GM19023 (cell line): ENCODE data around the gene CACNA1S.

Source experiments
- ATAC-seq: cut with Tn5 transposase; IDR thresholded peaks from one replicate; pipeline ENCODE4 v1.9.1; 2021; ENCODE audit warnings: mild to moderate bottlenecking, moderate library complexity; ENCODE audit not compliant: unreplicated experiment

The CACNA1S gene

DNA sequence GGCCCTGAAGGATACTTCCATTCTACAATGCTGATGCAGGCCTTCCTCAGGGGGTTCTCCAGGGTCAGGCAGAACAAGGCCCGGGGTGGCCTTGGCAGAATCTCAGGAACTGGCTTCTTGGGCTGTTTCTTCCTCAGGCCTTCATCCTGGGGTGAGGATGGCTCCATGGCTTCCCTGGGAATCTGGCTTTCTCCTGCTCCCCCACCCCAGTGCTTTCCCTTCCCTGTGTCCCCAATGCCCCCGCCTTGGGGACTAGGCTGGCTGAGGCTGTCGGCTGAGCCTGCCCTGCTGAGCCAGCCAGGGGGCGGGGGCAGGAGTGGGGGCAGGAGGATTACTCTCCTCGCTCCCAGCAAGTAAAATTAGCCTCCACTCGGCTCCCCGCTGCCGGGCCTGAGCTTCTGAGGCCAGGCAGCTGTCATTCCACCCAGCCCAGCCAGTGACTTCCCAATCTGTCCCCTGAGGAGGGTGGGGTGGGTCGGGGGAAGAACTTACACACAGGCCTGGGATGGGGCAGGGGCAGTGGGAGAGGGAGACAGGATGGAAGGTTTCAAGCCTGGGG, at the start of gene CACNA1S:
Gene CACNA1S, minus strand, starts transcription at position 254 of the 559 bp plus-strand sequence. Its CDS starts 87 bp downstream, at position 167.
- ATAC-seq, result no peak

DNA sequence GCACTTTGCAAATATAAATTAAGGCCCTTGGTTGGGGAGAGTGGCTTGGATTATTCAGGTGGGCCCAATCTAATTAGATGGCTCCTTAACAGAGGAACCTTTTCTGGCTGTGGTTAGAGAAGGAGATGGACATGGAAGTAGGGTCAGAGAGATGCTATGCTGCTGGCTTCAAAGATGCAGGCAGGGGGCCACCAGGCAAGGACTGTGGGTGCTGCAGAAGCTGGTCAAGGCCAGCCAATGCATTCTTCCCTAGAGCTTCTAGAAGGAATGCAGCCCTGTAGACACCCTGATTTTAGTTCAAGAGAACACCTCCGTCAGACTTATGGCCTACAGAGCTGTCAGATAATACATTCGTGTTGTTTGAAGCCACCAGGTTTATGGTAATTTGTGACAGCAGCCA, 45.7 kb upstream of the CACNA1S start:
- no peak for ATAC-seq

DNA sequence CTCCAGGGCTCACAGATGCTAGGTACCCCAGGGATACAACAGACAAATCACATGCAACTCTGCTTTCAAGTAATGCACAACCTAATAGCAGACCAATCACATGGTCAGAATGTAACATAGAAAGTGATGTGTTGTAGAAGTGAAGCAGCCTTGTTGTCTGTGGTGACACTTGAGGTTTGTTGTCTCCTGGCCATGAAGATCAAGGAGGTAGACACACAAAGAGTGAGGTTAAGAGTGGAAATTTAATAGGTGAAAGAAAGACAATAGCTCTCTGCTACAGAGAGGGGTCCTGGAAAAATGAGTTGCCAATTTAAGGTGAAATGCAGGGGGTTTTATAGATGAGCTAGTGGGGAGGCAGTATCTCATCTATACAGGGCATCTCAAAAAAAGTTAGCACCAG, 44.6 kb upstream of the CACNA1S start:
- ATAC-seq, result no peak

DNA sequence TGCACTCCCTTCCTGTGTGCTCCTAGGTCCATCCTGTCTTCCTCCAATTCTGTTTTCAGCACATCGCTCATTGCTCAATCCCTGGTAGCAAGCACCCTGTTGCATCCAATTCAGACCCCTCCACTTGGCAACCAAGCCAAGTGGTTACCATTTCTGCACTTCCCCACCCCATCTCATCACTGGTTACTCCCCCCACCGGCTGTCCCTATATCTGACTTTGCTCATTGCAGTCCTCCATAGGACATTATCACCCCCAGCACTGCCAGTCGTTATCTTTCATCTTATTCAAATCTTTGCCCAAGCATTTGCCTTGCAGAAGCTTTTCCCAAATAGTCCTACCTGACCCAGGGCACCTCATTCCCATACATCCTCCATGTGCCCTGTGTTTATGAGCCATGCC, 44.1 kb upstream of the CACNA1S start:
- no peak for ATAC-seq

DNA sequence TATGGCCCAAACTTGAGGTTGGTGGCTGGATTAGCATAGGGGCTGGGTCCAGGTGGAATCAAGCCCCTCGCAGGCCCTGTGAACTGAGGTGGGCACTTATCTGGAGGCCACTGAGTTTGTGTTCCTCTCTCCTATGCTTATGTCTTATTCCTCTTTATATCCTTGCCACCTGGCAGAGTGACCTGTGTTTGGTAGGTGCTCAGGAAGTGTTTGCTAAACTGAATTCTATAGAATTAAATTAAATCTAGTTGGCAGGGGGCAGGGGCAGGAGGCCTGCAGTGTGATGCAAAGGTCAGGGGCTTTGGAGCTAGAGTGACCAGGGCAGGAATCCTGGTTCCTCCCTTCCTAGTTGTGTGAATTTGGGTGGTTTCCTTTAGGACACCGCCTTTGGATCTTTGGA, 43.1 kb upstream of the CACNA1S start:
- no peak for ATAC-seq

DNA sequence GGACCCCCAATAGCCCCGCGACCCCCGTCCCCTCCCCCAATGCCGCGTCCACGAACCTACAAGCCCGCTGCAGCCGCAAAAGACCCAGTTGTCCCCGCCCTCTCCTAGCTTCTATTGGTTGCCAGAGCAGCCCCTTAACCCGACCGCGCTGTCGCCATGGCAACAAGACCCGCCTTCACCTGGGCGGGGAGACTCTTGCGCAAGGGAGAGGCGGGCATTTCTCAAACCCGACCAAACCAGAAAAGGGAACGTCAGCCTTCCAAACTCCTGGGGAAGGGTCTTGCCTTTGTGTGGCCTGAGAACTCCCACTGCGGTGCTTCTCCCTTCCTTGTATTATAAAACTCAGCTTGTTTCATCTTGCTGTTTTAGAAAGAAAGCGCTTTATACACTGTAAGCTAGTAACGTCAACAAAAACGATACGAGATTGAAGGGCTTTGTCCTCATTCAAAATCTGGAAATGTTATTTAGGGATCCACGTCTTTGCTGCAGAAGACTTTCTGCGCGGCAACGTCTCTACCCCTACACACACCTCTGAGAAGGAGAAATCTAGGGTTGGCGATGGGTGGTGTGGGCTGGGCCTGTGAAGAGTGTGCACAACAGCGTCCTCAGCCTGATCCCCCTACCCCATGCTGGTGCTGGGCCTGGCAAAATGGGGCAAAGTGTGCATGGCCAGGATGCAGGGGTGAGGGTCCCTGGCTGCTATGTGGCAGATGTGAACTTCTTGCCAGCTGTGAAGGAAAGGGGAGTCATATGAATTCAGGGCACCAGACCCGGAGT, 42.4 kb upstream of the CACNA1S start, which contains the start of gene TMEM9:
Gene TMEM9, minus strand, starts transcription at position 86 of the 777 bp plus-strand sequence. CDS start 551 bp downstream, outside the sequence.
- peak; percentile 98 for ATAC-seq

DNA sequence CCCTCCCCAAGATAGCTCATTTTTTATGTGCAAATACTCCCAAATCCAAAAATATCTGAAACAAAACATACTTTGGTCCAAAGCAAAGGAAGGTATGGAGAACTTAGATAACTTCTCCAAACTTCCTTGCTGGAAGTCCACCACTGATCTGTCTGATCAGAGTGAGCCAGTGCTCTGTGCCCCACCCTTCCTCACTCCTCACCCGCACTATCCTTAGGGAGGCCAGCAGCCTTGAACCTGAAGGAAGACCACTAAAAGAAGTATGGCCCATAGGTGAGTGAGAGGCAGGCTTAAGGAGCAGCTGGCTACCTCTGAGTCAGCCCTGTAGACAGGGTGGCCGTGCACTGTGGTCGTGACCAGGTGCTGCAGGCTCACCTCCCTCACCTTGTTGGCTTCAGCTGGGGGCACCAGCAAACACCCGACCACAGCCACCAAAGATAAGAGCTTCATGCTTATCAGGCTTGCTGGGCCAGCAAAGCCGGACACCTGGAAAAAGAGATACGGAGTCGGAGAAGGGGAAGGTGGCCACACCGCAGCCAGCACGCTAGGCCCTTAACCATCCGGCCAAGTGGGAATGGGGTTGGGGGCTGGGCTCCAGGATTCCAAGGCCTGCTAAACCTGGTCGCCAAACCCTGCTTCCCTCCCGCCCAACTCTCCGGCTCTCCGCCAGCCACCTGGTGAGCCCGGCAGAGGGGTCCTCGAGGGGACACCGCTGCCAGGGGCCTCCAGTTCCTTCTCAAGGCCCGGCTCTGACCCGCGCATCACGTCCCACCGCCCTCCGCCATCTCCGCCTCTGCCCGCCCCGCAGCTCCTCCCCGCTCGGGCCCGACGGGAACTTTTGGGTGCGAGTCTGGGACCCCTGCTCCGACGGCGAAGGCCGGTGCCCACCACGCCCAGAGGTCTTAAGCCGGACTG, 41.5 kb upstream of the CACNA1S start:
- ATAC-seq, result peak; percentile 79

DNA sequence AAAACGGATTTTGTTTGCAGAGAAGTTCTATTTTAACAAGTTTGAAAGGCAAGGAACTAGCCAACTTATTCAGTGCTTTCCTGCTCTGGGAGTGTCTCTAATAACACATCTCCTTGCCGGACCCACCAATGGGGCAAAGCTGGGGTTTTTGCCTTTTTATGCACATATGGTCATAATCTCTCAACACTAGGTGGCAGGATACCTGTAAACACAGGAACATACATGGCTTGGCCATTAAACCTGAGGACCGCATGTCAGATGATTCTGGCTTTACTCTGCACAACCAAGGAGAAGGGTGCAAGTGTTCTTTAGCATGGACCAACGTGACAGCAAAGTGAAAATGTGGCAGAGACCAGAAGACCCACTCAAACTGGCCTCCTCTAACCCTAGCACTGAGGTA, 37.2 kb upstream of the CACNA1S start:
- no peak for ATAC-seq

DNA sequence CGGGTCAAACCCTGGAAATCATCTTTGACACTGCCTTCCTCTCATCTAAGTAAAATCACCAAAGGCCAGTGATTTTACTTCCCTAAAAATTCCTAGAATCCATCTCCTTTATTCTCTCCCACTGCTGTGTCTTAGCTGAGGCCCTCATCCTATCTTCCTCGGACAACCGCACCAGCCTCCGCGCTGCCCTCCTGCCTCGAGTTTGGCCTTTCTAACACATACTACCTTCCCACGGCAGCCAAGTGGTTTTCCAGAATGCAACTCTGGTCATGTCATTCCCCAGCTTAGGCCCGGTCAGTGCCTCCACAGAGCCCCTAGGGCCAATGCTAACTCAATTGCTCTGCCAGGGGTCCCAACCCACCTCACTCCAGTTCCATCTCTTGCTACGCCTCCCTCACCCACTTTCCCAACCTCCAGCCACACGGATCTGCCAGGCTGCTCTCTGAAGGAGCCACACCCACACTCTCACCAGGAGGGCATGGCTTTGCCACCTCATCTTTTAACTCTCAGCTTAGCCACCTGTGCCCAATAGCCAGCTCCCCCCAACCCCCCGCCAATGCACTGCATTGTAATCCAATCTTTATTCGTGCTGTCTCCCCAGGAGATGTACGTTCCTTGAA, 35.3 kb upstream of the CACNA1S start:
- ATAC-seq, result no peak

DNA sequence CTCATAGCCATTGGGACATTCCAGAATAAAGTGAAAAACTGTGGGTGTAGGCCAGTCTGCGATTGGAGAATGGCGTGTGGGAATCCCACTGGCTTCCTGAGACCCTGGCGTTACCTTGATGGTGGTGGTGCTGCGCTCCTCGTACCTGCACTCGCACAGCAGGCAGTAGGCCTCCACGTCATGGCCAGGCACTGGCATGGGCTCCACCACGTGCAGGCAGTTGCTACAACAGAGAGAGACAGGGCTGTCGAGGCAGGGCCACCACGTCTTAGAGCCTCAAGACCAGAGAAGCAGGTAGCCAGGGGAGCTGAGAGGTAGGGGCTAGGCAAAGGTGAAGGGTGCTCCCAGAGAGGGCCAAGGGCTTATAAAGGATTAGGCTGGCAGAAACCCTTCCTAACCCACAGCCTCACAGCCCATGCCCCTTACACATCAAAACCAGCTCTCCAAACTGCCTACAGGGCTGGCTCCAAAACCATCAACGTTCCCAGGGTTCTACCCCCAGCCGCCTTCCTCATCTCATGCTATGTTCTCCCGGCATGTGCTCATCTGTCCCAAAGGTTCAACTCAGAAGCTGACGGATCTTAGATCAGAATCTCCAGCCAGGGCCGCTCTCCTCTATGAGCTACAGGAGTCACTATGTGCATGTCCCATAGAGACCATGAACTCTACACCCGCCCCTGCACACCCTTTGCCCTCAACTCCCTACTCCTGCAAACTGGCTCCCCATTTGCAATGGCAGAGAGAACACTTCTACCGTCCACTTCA, 34.6 kb upstream of the CACNA1S start:
- ATAC-seq, result no peak

DNA sequence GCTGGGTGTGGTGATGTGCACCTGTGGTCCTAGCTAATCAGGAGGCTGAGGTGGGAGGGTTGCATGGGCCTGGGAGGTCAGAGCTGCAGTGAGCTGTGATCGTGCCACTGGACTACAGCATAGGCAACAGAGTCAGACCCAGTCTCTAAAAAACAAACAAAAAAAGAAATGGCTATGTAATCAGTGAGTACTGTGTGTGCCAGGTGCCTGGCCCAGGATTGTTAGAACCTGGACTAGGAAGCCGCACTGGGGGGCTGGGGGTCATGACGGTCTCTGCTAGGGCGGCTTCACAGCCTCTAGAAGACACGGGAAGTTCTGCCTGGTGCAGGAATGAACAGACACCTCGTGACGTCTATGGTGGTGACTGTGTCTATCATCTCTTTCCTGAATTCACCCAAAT, 33.6 kb upstream of the CACNA1S start:
- no peak for ATAC-seq

DNA sequence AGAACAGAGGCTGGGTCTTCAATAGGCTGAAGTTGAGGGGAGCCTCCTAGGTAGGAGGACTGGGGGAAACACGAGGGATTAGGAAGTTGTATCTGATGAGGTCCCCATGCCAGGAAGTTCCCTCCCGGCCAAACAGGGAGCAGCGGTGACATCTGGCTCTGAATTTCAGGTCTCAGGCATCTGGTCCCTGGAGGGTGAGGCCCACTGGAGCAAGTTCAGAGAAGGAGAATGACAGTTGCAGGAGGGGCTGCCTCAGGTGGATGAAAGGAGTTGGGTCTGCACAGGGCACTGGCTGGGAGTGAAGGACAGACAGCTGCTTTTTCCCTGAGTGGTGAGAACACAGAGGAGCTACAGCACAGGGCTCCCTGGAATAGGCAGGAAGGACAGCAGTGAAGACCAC, 32.9 kb upstream of the CACNA1S start:
- ATAC-seq, result no peak

DNA sequence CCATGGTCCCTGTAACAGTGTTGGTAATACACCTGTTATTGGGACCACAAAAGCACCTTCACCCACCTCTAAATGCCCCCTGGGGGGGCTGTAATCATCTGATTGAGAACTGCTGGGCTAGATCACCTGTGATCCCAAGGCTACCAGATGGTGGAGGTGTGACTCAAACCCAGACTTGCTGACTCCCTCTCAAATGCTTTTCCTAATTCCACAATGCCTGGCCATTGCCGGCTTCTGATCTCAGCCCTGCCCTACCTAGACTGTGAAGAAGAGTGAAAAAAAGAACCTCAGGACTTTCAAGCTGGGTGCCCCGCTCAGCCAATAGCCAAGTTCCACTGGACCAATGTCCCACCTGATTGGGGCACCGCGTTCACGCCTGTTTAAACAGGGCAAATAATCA, 32.5 kb upstream of the CACNA1S start:
- no peak for ATAC-seq

DNA sequence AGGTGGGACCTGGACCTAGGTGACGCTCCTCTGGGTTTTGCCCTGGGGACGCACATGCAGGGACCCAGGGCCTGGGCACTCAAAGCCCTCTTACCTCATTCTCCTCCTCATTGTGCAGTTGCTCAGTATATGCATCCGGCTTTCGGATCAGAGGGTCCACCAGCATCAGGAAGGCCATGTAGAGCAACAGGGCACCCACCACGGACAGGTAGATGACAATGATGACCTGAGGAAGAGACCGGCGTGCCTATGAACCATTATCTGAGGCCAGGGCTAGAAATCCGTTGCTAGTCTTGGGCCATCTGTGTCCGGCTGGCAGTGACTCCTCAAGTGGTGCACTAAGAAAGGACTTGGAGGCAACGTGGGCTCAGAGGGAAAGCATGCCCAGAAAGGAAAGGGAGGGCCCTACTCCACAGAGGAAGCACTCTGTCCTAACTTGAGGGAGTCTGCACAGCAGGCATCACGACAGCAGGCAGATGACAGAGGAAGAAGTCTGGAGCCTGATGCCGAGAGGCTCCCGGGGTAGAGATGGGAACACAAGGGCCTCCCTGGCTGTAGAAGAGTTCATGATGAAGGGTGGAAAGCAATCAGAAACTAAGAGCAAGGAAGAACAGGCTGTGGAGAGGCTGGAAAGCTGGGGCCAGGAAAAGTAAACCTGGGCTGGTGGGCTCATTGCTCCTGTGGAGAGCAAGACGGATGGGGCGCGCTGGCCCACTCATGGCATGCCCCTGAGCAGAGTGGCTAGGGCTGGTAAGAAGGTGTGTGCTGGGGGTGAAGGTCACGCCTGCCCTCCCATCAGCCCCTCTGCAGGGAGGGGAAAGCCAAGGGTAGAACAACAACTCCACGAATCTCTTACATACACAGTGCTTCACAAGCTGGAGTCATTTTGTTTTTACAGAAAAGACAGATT, 31.8 kb upstream of the CACNA1S start:
- no peak for ATAC-seq

DNA sequence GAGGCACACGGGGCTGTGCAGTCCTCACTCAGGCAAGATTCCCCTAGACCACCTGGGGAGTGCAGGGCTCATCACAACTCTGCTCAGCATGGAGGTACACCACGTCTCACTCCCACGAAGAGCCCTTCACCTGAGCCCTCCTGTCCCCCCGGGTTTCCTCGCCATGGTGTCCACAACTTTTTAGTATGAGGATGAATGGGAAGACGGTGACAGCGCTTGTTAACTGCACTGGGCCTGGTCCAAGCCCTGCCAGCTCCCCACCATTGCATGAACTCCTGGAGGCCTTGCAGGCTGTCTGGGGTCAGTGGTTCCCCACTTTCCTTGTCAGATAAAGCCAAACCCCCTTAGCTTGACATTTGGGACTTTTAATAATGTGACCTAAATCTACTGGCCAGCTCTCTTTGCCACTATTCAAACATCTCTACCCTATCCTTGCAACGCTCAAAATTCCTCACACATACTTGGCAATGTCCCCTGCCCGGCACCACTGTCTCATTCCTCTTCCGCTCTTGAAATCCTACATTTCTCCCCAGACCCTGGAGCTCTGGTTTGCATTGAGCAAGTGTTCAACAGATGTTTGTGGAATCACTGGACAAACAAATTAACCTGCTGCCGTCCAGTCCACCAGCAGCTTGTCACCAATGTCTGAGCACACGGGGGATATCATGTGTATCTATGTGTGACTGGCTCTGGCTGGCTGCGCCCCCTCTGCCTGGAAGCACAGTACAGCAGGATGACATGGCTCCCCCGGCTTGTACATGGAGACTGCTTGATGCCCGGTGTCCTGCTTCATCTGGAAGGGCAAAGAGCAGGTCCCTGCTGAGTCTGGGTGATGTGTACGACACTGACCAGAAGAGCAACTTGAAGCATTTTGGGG, 30.9 kb upstream of the CACNA1S start:
- no peak for ATAC-seq

DNA sequence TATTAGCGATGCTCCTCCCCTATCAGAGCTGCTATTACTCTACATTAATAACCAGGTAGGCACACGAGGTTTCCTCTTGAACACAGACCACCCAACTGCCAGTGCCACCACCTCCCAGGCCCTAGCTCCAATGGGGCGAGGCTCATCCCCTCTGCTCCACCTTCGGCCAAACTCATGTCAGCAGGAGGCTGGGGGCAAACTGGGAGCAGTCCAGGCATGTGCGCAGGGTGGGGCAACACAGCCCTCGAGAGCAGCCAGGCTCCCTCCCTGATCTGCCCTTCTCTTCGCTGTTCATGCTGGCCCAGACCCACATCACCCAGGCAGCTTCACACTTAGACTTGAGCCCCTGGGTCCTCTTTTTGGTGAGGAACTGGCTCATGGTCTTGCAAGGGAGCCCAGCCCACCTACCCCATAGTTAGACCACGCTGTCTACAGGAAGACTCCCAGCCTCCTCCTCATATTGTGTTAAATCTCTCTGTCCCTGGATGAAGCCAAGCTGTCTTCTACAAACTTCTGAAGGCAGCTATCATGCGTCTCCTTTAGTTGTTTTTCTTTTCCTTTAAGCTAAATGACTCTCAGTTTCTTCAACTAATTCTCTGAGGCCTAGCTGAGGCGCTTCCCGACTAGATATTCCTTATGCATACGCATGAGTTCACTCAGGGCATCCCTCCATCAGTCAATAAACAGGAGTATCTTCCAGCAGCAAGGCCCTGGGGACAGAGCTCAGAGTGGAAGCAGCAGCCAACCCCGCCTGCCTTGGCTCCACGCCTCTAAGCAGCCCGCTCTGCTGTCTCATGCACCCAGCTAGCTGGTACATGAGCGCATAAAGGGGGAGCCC, 30.0 kb upstream of the CACNA1S start:
- no peak for ATAC-seq

DNA sequence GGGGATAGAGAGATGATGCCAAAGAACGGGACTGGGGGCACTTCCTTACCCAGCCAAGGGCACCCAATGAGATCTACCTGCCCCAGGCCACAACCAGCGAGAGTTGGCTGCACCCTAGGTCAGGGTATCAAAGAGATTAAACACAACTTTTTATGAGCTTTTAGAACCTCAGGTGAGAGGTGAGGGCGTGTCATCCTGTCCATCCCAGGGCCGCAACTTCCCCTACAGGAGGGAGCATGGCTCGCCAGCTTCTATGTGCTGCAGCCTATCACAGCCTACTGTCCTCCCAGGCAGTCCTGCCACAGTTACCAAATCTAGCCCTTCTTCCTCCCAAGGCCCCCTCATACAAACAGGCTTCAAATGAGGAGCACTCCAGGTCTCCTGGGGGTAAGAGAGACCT, 29.2 kb upstream of the CACNA1S start:
- ATAC-seq, result no peak

DNA sequence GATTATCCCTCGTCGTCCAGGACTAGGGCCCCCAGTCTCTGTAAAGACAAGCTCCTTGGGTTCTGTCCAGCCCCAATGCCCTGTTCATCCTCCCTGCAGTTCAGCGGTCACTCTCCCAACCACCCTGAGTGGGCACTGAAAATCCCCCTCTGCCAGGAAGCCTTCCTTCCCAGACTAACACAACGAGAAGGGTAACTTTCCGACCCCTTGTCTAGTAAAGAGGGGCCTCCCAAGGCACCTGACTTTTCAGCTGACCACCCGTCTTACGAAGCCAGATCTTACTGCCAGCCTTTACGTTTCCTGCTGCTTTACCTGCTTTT, 28.7 kb upstream of the CACNA1S start:
- no peak for ATAC-seq
